ENCODE measurements around the gene IL4R.

Gene IL4R

GRCh38 chr16:27340654-27341053 lies 26.9 kb downstream of the IL4R start:
- H3K9me3 ChIP-seq (replicated peaks in 1 of 2; ENCODE audit: control insufficient read depth in 2 of 2, insufficient read depth in 1 of 2, low read depth in 1 of 2, low read length in 2 of 2) = peaks cover 0 to 2% of the 10 kb centered on the region in 2 donors
- no peak overlapping the region for H2BK15ac ChIP-seq (ENCODE audit: low read length)
- no peak overlapping the region for H3K14ac ChIP-seq (ENCODE audit: low read length)
- no peak overlapping the region for H2BK120ac ChIP-seq (ENCODE audit: low read depth, low read length)
- no peaks in the 10 kb centered on the region for H3K27me3 ChIP-seq (ENCODE audit: control insufficient read depth in 3 of 3, insufficient read depth in 3 of 3, low read depth in 1 of 3, low read length in 3 of 3)
- H3K79me1 ChIP-seq (ENCODE audit: low read depth, low read length) = no peaks in the 10 kb centered on the region
- H3K36me3 ChIP-seq (replicated peaks in 1 of 2; ENCODE audit: control insufficient read depth in 2 of 2, insufficient read depth in 2 of 2, low read length in 2 of 2) = peaks cover 0 to 6% of the 10 kb centered on the region in 2 donors
- no peak overlapping the region for H3K23ac ChIP-seq (ENCODE audit: low read depth, low read length, poor library complexity)
- H3K4ac ChIP-seq (ENCODE audit: low read length) = no peak overlapping the region
- no peak overlapping the region for H3K18ac ChIP-seq (ENCODE audit: low read length)
- no peak for DNase-seq (ENCODE audit: low spot score)
- WGBS, 2 donors (ENCODE audit: extremely low coverage in 2 of 2, insufficient read length in 2 of 2, insufficient replicate concordance in 1 of 2) = no CpG with 5 or more reads among the region's 6 CpGs
- no peak overlapping the region for H3K4me2 ChIP-seq (ENCODE audit: insufficient read depth, low read length, poor library complexity, severe bottlenecking)
- no peak overlapping the region for H3K27ac ChIP-seq (replicated peaks; ENCODE audit: low read length)
- H2AK5ac ChIP-seq (ENCODE audit: low read depth, low read length) = no peak overlapping the region
- H2AFZ ChIP-seq (ENCODE audit: low read length) = no peak overlapping the region
- no peak overlapping the region for H4K8ac ChIP-seq (ENCODE audit: low read depth, low read length)
- H3K4me3 ChIP-seq (ENCODE audit: low read length in 2 of 2) = no peak overlapping the region
- H2BK12ac ChIP-seq (ENCODE audit: low read length) = no peak overlapping the region
- no peak overlapping the region for H2BK5ac ChIP-seq (ENCODE audit: low read length)
- H3K9ac ChIP-seq (ENCODE audit: low read depth, low read length, poor library complexity) = no peak overlapping the region
- H4K91ac ChIP-seq (ENCODE audit: low read depth, low read length, poor library complexity) = no peak overlapping the region
- H3K4me1 ChIP-seq (ENCODE audit: control insufficient read depth in 2 of 2, insufficient read depth in 1 of 2, low read depth in 1 of 2, low read length in 2 of 2) = peaks cover 0 to 1% of the 10 kb centered on the region in 2 donors

DNA sequence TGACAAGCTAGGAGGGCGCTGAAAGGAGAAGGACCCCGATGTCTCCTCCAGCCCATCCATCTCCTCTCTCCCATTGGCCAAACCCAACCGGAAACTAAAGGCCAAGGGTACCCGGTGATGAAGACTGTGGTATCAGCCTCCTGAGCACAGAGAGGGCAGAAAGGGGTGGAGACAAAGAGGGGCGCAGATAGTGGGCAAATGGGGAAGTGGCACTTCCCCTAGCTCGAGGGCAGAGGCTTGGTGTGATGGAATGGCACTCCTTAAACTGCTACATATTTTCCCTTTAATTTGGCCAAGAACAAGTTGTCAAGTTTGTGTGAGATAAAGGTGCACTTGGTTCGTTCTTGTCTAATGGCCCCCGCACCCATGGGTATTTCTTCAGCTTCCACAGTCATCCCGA lies 27.8 kb downstream of the IL4R start:
- H2BK5ac ChIP-seq (ENCODE audit: low read length) = no peak overlapping the region
- H3K14ac ChIP-seq (ENCODE audit: low read length) = no peak overlapping the region
- no peaks in the 10 kb centered on the region for H3K27me3 ChIP-seq (ENCODE audit: control insufficient read depth in 3 of 3, insufficient read depth in 3 of 3, low read depth in 1 of 3, low read length in 3 of 3)
- H2AFZ ChIP-seq (ENCODE audit: low read length) = no peak overlapping the region
- H2BK12ac ChIP-seq (ENCODE audit: low read length) = no peak overlapping the region
- H2BK120ac ChIP-seq (ENCODE audit: low read depth, low read length) = no peak overlapping the region
- no peak overlapping the region for H3K23ac ChIP-seq (ENCODE audit: low read depth, low read length, poor library complexity)
- no peak overlapping the region for H2BK15ac ChIP-seq (ENCODE audit: low read length)
- H2AK5ac ChIP-seq (ENCODE audit: low read depth, low read length) = no peak overlapping the region
- no CpG with 5 or more reads among the region's 9 CpGs for WGBS, 2 donors (ENCODE audit: extremely low coverage in 2 of 2, insufficient read length in 2 of 2, insufficient replicate concordance in 1 of 2)
- H3K18ac ChIP-seq (ENCODE audit: low read length) = no peak overlapping the region
- H4K8ac ChIP-seq (ENCODE audit: low read depth, low read length) = no peak overlapping the region
- H3K9ac ChIP-seq (ENCODE audit: low read depth, low read length, poor library complexity) = no peak overlapping the region
- no peak overlapping the region for H3K4me2 ChIP-seq (ENCODE audit: insufficient read depth, low read length, poor library complexity, severe bottlenecking)
- peaks cover 0 to 4% of the 10 kb centered on the region in 2 donors for H3K4me1 ChIP-seq (ENCODE audit: control insufficient read depth in 2 of 2, insufficient read depth in 1 of 2, low read depth in 1 of 2, low read length in 2 of 2)
- no peak overlapping the region for H3K4me3 ChIP-seq (ENCODE audit: low read length in 2 of 2)
- no peak overlapping the region for H3K27ac ChIP-seq (replicated peaks; ENCODE audit: low read length)
- H3K36me3 ChIP-seq (replicated peaks in 1 of 2; ENCODE audit: control insufficient read depth in 2 of 2, insufficient read depth in 2 of 2, low read length in 2 of 2) = peaks cover 0 to 6% of the 10 kb centered on the region in 2 donors
- no peak overlapping the region for H4K91ac ChIP-seq (ENCODE audit: low read depth, low read length, poor library complexity)
- no peak for DNase-seq (ENCODE audit: low spot score)
- H3K4ac ChIP-seq (ENCODE audit: low read length) = no peak overlapping the region
- H3K9me3 ChIP-seq (replicated peaks in 1 of 2; ENCODE audit: control insufficient read depth in 2 of 2, insufficient read depth in 1 of 2, low read depth in 1 of 2, low read length in 2 of 2) = peaks cover 0 to 2% of the 10 kb centered on the region in 2 donors
- no peaks in the 10 kb centered on the region for H3K79me1 ChIP-seq (ENCODE audit: low read depth, low read length)

DNA sequence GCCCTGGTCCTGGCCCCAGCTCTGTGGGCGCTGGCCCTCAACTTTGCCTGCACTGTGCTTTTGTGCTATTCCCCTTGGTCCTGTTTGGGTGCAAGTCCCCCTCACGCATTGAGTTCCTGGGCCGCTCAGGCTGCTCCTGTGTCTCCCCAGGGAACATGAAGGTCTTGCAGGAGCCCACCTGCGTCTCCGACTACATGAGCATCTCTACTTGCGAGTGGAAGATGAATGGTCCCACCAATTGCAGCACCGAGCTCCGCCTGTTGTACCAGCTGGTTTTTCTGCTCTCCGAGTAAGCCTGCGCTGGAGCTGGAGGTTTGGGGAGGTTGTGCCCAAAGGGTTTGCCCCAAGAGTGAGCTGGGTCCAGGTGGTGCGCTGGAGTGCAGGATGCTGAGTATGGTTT lies 28.2 kb downstream of the IL4R start:
- H3K27ac ChIP-seq (replicated peaks; ENCODE audit: low read length) = no peak overlapping the region
- H3K4ac ChIP-seq (ENCODE audit: low read length) = no peak overlapping the region
- no peak overlapping the region for H2BK5ac ChIP-seq (ENCODE audit: low read length)
- no peak overlapping the region for H2BK120ac ChIP-seq (ENCODE audit: low read depth, low read length)
- no peak overlapping the region for H3K23ac ChIP-seq (ENCODE audit: low read depth, low read length, poor library complexity)
- peaks cover 0 to 6% of the 10 kb centered on the region in 2 donors for H3K36me3 ChIP-seq (replicated peaks in 1 of 2; ENCODE audit: control insufficient read depth in 2 of 2, insufficient read depth in 2 of 2, low read length in 2 of 2)
- no peak overlapping the region for H2AK5ac ChIP-seq (ENCODE audit: low read depth, low read length)
- no peak overlapping the region for H4K91ac ChIP-seq (ENCODE audit: low read depth, low read length, poor library complexity)
- H3K79me1 ChIP-seq (ENCODE audit: low read depth, low read length) = no peaks in the 10 kb centered on the region
- DNase-seq (ENCODE audit: low spot score) = no peak
- no peak overlapping the region for H3K9ac ChIP-seq (ENCODE audit: low read depth, low read length, poor library complexity)
- H3K4me2 ChIP-seq (ENCODE audit: insufficient read depth, low read length, poor library complexity, severe bottlenecking) = no peak overlapping the region
- H4K8ac ChIP-seq (ENCODE audit: low read depth, low read length) = no peak overlapping the region
- H2BK15ac ChIP-seq (ENCODE audit: low read length) = no peak overlapping the region
- peaks cover 0 to 6% of the 10 kb centered on the region in 2 donors for H3K4me1 ChIP-seq (ENCODE audit: control insufficient read depth in 2 of 2, insufficient read depth in 1 of 2, low read depth in 1 of 2, low read length in 2 of 2)
- no peak overlapping the region for H3K14ac ChIP-seq (ENCODE audit: low read length)
- H3K18ac ChIP-seq (ENCODE audit: low read length) = no peak overlapping the region
- no peak overlapping the region for H2AFZ ChIP-seq (ENCODE audit: low read length)
- H3K27me3 ChIP-seq (ENCODE audit: control insufficient read depth in 3 of 3, insufficient read depth in 3 of 3, low read depth in 1 of 3, low read length in 3 of 3) = no peaks in the 10 kb centered on the region
- H2BK12ac ChIP-seq (ENCODE audit: low read length) = no peak overlapping the region
- H3K4me3 ChIP-seq (ENCODE audit: low read length in 2 of 2) = no peak overlapping the region
- peaks cover 0 to 2% of the 10 kb centered on the region in 2 donors for H3K9me3 ChIP-seq (replicated peaks in 1 of 2; ENCODE audit: control insufficient read depth in 2 of 2, insufficient read depth in 1 of 2, low read depth in 1 of 2, low read length in 2 of 2)
- no CpG with 5 or more reads among the region's 11 CpGs for WGBS, 2 donors (ENCODE audit: extremely low coverage in 2 of 2, insufficient read length in 2 of 2, insufficient replicate concordance in 1 of 2)

GRCh38 chr16:27344721-27345120 lies 30.9 kb downstream of the IL4R start:
- WGBS, 2 donors (ENCODE audit: extremely low coverage in 2 of 2, insufficient read length in 2 of 2, insufficient replicate concordance in 1 of 2) = no CpG with 5 or more reads among the region's 15 CpGs

More at GRCh38 chr16:27344721-27345120, 30.9 kb downstream of the IL4R start:
- no peaks in the 10 kb centered on the region for H3K27me3 ChIP-seq (ENCODE audit: control insufficient read depth in 3 of 3, insufficient read depth in 3 of 3, low read depth in 1 of 3, low read length in 3 of 3)
- no peak overlapping the region for H3K4me3 ChIP-seq (ENCODE audit: low read length in 2 of 2)
- H3K9ac ChIP-seq (ENCODE audit: low read depth, low read length, poor library complexity) = no peak overlapping the region
- no peak overlapping the region for H3K27ac ChIP-seq (replicated peaks; ENCODE audit: low read length)
- H3K4ac ChIP-seq (ENCODE audit: low read length) = no peak overlapping the region
- no peak overlapping the region for H2BK12ac ChIP-seq (ENCODE audit: low read length)
- H4K8ac ChIP-seq (ENCODE audit: low read depth, low read length) = no peak overlapping the region
- H3K9me3 ChIP-seq (replicated peaks in 1 of 2; ENCODE audit: control insufficient read depth in 2 of 2, insufficient read depth in 1 of 2, low read depth in 1 of 2, low read length in 2 of 2) = peaks cover 0 to 2% of the 10 kb centered on the region in 2 donors
- no peak overlapping the region for H3K14ac ChIP-seq (ENCODE audit: low read length)
- no peak overlapping the region for H2BK120ac ChIP-seq (ENCODE audit: low read depth, low read length)
- H2BK15ac ChIP-seq (ENCODE audit: low read length) = no peak overlapping the region
- peaks cover 0 to 6% of the 10 kb centered on the region in 2 donors for H3K36me3 ChIP-seq (replicated peaks in 1 of 2; ENCODE audit: control insufficient read depth in 2 of 2, insufficient read depth in 2 of 2, low read length in 2 of 2)
- H3K79me1 ChIP-seq (ENCODE audit: low read depth, low read length) = no peaks in the 10 kb centered on the region
- H2BK5ac ChIP-seq (ENCODE audit: low read length) = no peak overlapping the region
- no peak overlapping the region for H3K4me2 ChIP-seq (ENCODE audit: insufficient read depth, low read length, poor library complexity, severe bottlenecking)
- peaks cover 0 to 5% of the 10 kb centered on the region in 2 donors for H3K4me1 ChIP-seq (ENCODE audit: control insufficient read depth in 2 of 2, insufficient read depth in 1 of 2, low read depth in 1 of 2, low read length in 2 of 2)
- DNase-seq (ENCODE audit: low spot score) = no peak
- peak overlapping the region; percentile 63 for H3K23ac ChIP-seq (ENCODE audit: low read depth, low read length, poor library complexity)
- peak overlapping the region; percentile 77 for H3K18ac ChIP-seq (ENCODE audit: low read length)
- H2AFZ ChIP-seq (ENCODE audit: low read length) = no peak overlapping the region
- peak overlapping the region; percentile 35 for H2AK5ac ChIP-seq (ENCODE audit: low read depth, low read length)
- no peak overlapping the region for H4K91ac ChIP-seq (ENCODE audit: low read depth, low read length, poor library complexity)
